GM19023 (cell line): ENCODE results near the gene SLX9.
"Not testable (repeated sequence)": the region's sequence is repeated elsewhere in the genome, so short reads cannot be mapped to it uniquely, and the experiment has no call there.

Experiments used
- ATAC-seq: cut with Tn5 transposase; IDR thresholded peaks from one replicate; pipeline ENCODE4 v1.9.1; 2021; ENCODE audit warnings: mild to moderate bottlenecking, moderate library complexity; ENCODE audit not compliant: unreplicated experiment

Gene SLX9

GRCh38 chr21:44928500-44929241 is 11.2 kb upstream of the SLX9 start:
- ATAC-seq = not testable (repeated sequence)

- no peak for ATAC-seq
These were observed 10.5 kb upstream of the SLX9 start for GRCh38 chr21:44929242-44929798.

GRCh38 chr21:44929799-44930542 is 9.9 kb upstream of the SLX9 start:
- ATAC-seq = no peak

GRCh38 chr21:44930543-44930981 is 9.3 kb upstream of the SLX9 start:
- ATAC-seq = no peak

GRCh38 chr21:44931137-44931500 is 8.7 kb upstream of the SLX9 start:
- no peak for ATAC-seq

GRCh38 chr21:44931501-44932407 is 8.1 kb upstream of the SLX9 start:
- ATAC-seq = no peak

GRCh38 chr21:44932408-44933181 is 7.2 kb upstream of the SLX9 start:
- no peak for ATAC-seq

- no peak for ATAC-seq
These were observed 6.5 kb upstream of the SLX9 start for GRCh38 chr21:44933199-44933917.

GRCh38 chr21:44933918-44934260 is 5.9 kb upstream of the SLX9 start:
- no peak for ATAC-seq

- ATAC-seq = no peak
These were observed 5.6 kb upstream of the SLX9 start for GRCh38 chr21:44934276-44934675.

GRCh38 chr21:44934797-44935532 is 4.9 kb upstream of the SLX9 start:
- no peak for ATAC-seq

- ATAC-seq = no peak
These were observed 4.3 kb upstream of the SLX9 start for GRCh38 chr21:44935533-44935927.

- ATAC-seq = no peak
These were observed 877 bp upstream of the SLX9 start for GRCh38 chr21:44938772-44939531.

- peak; percentile 45 for ATAC-seq
These were observed 345 bp downstream of the SLX9 start for GRCh38 chr21:44940116-44940631.

- ATAC-seq = no peak
These were observed 1.7 kb downstream of the SLX9 start for GRCh38 chr21:44941567-44941966.

- ATAC-seq = no peak
These were observed 2.7 kb downstream of the SLX9 start for GRCh38 chr21:44942566-44942965.

- no peak for ATAC-seq
These were observed 3.3 kb downstream of the SLX9 start for GRCh38 chr21:44943005-44943685.
